ENCODE measurements around the gene DST.

The DST gene

DNA sequence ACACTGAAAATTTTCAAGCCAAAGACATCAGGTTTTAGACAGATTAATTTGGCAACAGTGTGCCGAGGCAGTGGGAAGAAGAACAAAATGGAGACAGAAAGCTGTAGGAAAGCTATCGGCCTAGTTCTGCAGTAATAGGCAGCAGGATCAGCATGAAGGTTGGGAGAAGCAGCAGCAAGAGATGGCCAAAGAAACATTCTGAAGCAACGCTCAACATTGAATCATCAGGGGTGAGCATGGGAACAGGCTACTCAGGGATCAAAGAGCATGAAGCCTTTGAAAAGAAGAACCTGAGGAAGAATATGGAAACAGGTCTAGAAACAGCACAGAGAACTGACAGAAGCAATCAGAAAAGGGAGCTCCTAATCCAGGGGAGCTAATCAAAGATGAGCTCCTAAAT, 7.1 kb upstream of the DST start:
- no peaks in the 10 kb centered on the region for H3K79me2 ChIP-seq
- no peak overlapping the region for H3K4me2 ChIP-seq (ENCODE audit: low read length)
- no peaks in the 10 kb centered on the region for H3K36me3 ChIP-seq (ENCODE audit: control insufficient read depth, insufficient read depth, low read length)
- H3K4me3 ChIP-seq (ENCODE audit: low read depth, low read length), result no peak overlapping the region
- no peaks in the 10 kb centered on the region for H3K9me3 ChIP-seq (ENCODE audit: control insufficient read depth, low read length)
- no peak overlapping the region for H3K9ac ChIP-seq
- H3K27ac ChIP-seq, result no peak overlapping the region
- H3K27me3 ChIP-seq (ENCODE audit: control insufficient read depth, insufficient read depth, low read length), result no peaks in the 10 kb centered on the region
- H2AFZ ChIP-seq, result no peak overlapping the region
- peaks cover 2% of the 10 kb centered on the region for H3K4me1 ChIP-seq
- no peak for TF ChIP-seq CTCF (IDR thresholded peaks at IDR 0.05)

DNA sequence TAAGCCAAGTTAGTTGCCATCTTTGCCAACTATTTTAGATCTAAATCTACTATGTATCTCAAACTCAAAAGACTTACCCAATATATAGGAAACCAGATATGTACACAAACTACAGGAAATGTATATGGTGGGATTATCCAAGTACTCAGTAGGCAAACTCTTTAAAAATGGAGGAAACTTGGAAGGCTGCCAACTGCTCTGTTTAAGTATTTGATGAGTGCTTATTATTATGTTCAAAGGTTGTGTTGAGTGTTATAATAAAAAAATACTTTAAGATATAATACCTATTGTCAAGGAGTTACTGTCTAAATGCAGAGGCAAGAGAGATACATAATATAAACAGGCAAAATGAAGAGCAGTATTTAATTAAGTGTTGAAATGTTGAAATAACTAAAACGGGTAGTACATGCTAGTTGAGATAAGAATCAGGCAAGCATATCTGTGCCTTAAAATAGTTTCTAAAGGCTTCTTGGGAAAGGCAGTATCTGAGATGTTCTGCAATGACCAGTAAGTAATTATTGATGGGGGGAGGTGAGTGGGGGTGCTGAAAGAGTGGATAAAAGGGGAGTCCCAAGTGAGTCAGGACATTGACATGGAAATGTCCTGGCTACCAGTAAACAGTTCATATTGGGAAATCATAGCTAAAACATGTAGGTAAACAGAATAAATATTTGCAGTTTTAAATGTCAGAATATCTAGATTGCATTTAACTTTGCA, 6.5 kb upstream of the DST start:
- Histone ChIP-seq H3K79me2 (no peaks in the 10 kb centered on the region), H3K9ac (no peak overlapping the region), H3K4me2 (ENCODE audit: low read length) (no peak overlapping the region), H3K36me3 (ENCODE audit: control insufficient read depth, insufficient read depth, low read length) (no peaks in the 10 kb centered on the region), H3K4me3 (ENCODE audit: low read depth, low read length) (no peak overlapping the region), H3K27me3 (ENCODE audit: control insufficient read depth, insufficient read depth, low read length) (no peaks in the 10 kb centered on the region), H2AFZ (no peak overlapping the region), H3K4me1 (peaks cover 2% of the 10 kb centered on the region), H3K9me3 (ENCODE audit: control insufficient read depth, low read length) (no peaks in the 10 kb centered on the region), H3K27ac (no peak overlapping the region)
- TF ChIP-seq CTCF (IDR thresholded peaks at IDR 0.05), result no peak

- TF ChIP-seq CTCF (IDR thresholded peaks at IDR 0.05), result no peak
- Histone ChIP-seq H3K79me2 (no peaks in the 10 kb centered on the region), H3K4me2 (ENCODE audit: low read length) (no peak overlapping the region), H3K27me3 (ENCODE audit: control insufficient read depth, insufficient read depth, low read length) (no peaks in the 10 kb centered on the region), H3K4me3 (ENCODE audit: low read depth, low read length) (no peak overlapping the region), H3K9ac (no peak overlapping the region), H3K27ac (no peak overlapping the region), H3K36me3 (ENCODE audit: control insufficient read depth, insufficient read depth, low read length) (no peaks in the 10 kb centered on the region), H3K9me3 (ENCODE audit: control insufficient read depth, low read length) (no peaks in the 10 kb centered on the region), H3K4me1 (peaks cover 2% of the 10 kb centered on the region), H2AFZ (no peak overlapping the region)
These were observed 4.6 kb upstream of the DST start for GRCh38 chr6:56647172-56647762.

GRCh38 chr6:56644366-56644765, 1.7 kb upstream of the DST start:
- Histone ChIP-seq H3K27me3 (ENCODE audit: control insufficient read depth, insufficient read depth, low read length) (no peaks in the 10 kb centered on the region), H3K27ac (no peak overlapping the region)
- no peak for TF ChIP-seq CTCF (IDR thresholded peaks at IDR 0.05)

More at GRCh38 chr6:56644366-56644765, 1.7 kb upstream of the DST start:
- Histone ChIP-seq H3K79me2 (no peaks in the 10 kb centered on the region), H2AFZ (no peak overlapping the region), H3K9ac (no peak overlapping the region), H3K4me1 (no peaks in the 10 kb centered on the region), H3K9me3 (ENCODE audit: control insufficient read depth, low read length) (no peaks in the 10 kb centered on the region), H3K4me3 (ENCODE audit: low read depth, low read length) (no peak overlapping the region), H3K4me2 (ENCODE audit: low read length) (no peak overlapping the region), H3K36me3 (ENCODE audit: control insufficient read depth, insufficient read depth, low read length) (no peaks in the 10 kb centered on the region)

Measured in parathyroid adenoma (tissue), 2 donors.